GM23248 (cell line): ENCODE data around the gene PEAK1. TPM values are rescaled to one million over a fixed set of nuclear protein-coding genes. Genes with fewer than 3 reads are reported as not detected.

Source experiments
- DNase-seq: peaks from one replicate; pipeline ENCODE4 v3.0.0-alpha.2; 2015
- H2AFZ ChIP-seq: fragments of 200-600 bp; sonication (generic); 2 replicates; pipeline ENCODE4 v1.6.1; 2016; ENCODE audit warnings: antibody characterized with exemption
- H3F3A ChIP-seq: fragments of 200-600 bp; sonication (generic); 2 replicates; pipeline ENCODE4 v1.6.1; 2016; ENCODE audit warnings: mild to moderate bottlenecking, antibody characterized with exemption, mixed run types; ENCODE audit not compliant: insufficient read depth
- H3K27ac ChIP-seq: fragments of 200-600 bp; sonication (generic); 2 replicates; pipeline ENCODE4 v1.5.1; 2016; ENCODE audit warnings: mild to moderate bottlenecking
- H3K27me3 ChIP-seq: fragments of 200-600 bp; sonication (generic); replicated peaks from 2 replicates; pipeline ENCODE4 v1.6.1; 2016; ENCODE audit warnings: mild to moderate bottlenecking; ENCODE audit not compliant: insufficient read depth
- H3K36me3 ChIP-seq: fragments of 200-600 bp; sonication (generic); 2 replicates; pipeline ENCODE4 v1.6.1; 2016; ENCODE audit warnings: low read depth, mild to moderate bottlenecking
- H3K4me1 ChIP-seq: fragments of 200-600 bp; sonication (generic); 2 replicates; pipeline ENCODE4 v1.6.1; 2016; ENCODE audit warnings: mild to moderate bottlenecking; ENCODE audit not compliant: insufficient read depth
- H3K4me2 ChIP-seq: fragments of 200-600 bp; sonication (generic); one replicate; pipeline ENCODE4 v1.6.1; 2016; ENCODE audit warnings: mild to moderate bottlenecking; ENCODE audit not compliant: unreplicated experiment
- H3K4me3 ChIP-seq: fragments of 200-600 bp; sonication (generic); 2 replicates; pipeline ENCODE4 v1.5.1; 2016; ENCODE audit warnings: mild to moderate bottlenecking
- H3K79me2 ChIP-seq: fragments of 200-600 bp; sonication (generic); 2 replicates; pipeline ENCODE4 v1.6.1; 2016; ENCODE audit warnings: mild to moderate bottlenecking; ENCODE audit not compliant: insufficient read depth
- H3K9ac ChIP-seq: fragments of 200-600 bp; sonication (generic); 2 replicates; pipeline ENCODE4 v1.6.1; 2016; ENCODE audit warnings: mild to moderate bottlenecking
- H3K9me2 ChIP-seq: fragments of 200-600 bp; sonication (generic); 2 replicates; pipeline ENCODE4 v1.6.1; 2016; ENCODE audit warnings: mixed run types, mild to moderate bottlenecking, moderate library complexity; ENCODE audit not compliant: insufficient read depth
- H3K9me3 ChIP-seq: fragments of 200-600 bp; sonication (generic); one replicate; pipeline ENCODE4 v1.6.1; 2017; ENCODE audit warnings: low read depth
- H4K20me1 ChIP-seq: fragments of 200-600 bp; sonication (generic); 2 replicates; pipeline ENCODE4 v1.6.0; 2016; ENCODE audit not compliant: insufficient read depth
- EZH2 ChIP-seq: fragments of 200-600 bp; sonication (generic); IDR thresholded peaks from 2 replicates; pipeline ENCODE4 v1.6.1; 2018; ENCODE audit warnings: antibody characterized with exemption, mild to moderate bottlenecking; ENCODE audit not compliant: insufficient read depth, poor library complexity, severe bottlenecking
- EZH2phosphoT487 ChIP-seq: fragments of 200-600 bp; sonication (generic); IDR thresholded peaks from 2 replicates; pipeline ENCODE4 v1.6.1; 2018; ENCODE audit warnings: antibody characterized with exemption, moderate library complexity, mild to moderate bottlenecking, low read depth; ENCODE audit not compliant: insufficient read depth
- WGBS, 2 experiments: methylation state at CpG; one replicate each; pipeline ENCODE4 v1.1.6; 2015 to 2017; ENCODE audit warnings: low lambda C conversion rate in 2 of 2, low coverage in 1 of 2; ENCODE audit errors: missing lambda C conversion rate in 2 of 2; 5-methylcytosine and 5-hydroxymethylcytosine counted together
- in situ Hi-C: fragments of 300-500 bp; cut with MboI; formaldehyde crosslinking; loops from 2 replicates; pipeline ENCODE4 v1.15.0; 2020
- polyA plus RNA-seq: library from polyadenylated mRNA; unstranded; fragments of >200 nt; fragmentation: Nextera tagmentation; extraction: Ambion mirVana; gene quantifications from 2 replicates; pipeline ENCODE4 v1.2.1, GENCODE V29; 2016
- total RNA-seq: library from RNA; depleted of rRNA; stranded (reverse); fragments of >200 nt; shearing (Covaris generic); gene quantifications from 2 replicates; pipeline ENCODE4 v1.2.3, GENCODE V29; 2014

PEAK1 gene
- total and polyA plus RNA-seq, 2 experiments from 2014 or later = 22.4 to 74.5 TPM

DNA sequence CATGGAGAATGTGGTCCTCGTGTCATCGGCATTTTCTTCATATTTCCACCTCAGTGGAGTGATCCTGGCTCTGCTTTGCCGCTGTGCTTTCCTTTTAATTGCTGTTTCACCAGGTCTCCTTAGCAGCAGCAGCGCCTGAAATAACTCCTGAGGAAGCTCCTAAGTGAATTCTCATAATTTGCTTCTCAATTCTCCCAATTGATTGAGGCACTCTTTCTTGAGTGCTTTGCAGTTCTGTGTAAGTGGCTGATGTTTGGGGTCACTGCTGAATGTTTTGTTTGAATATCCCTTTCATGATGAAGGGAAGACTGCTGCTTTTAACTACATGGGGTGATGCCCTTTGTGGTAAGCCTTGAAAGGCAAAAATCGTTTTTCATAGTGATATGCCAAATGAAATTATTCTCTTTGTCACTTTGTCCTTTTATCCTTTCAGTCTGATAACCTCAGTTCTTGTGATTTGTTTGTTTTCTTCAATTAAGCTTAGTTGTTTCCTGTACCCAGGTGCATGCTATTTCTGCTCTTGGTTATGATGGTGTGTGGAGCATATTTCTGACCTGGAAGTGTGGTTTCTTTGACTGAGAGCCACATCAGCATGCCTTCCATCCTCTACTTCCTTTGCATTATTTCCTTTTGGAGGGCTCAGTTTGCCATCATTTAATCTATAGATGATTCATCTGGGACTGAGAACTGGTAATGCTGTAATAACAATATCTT is 37.4 kb upstream of the PEAK1 start:
- peak overlapping the region; percentile 48 for H3K4me3 ChIP-seq
- peaks cover 60% of the 10 kb centered on the region for H3F3A ChIP-seq
- no peak for DNase-seq
- no peaks in the 10 kb centered on the region for H3K9me2 ChIP-seq
- H3K4me1 ChIP-seq = peaks cover 60% of the 10 kb centered on the region
- 0 out of 2 replicates have a peak, but pooled peaks cover 3% of the 10 kb centered on the region for H4K20me1 ChIP-seq
- H3K36me3 ChIP-seq = peaks cover 6% of the 10 kb centered on the region; the same call in 1 of the 2 replicates
- in situ Hi-C loops = no loop called here
- TF ChIP-seq EZH2phosphoT487 = no peak
- no peak for TF ChIP-seq EZH2
- WGBS, 2 experiments = 79 to 83% methylated on average over 5 of the region's 5 CpGs
- no peak overlapping the region for H2AFZ ChIP-seq
- H3K9me3 ChIP-seq = no peaks in the 10 kb centered on the region
- H3K4me2 ChIP-seq = peak overlapping the region; percentile 60
- peak overlapping the region; percentile 12; the same call in 1 of the 2 replicates for H3K9ac ChIP-seq
- peak overlapping the region; percentile 92 for H3K27ac ChIP-seq
- no peaks in the 10 kb centered on the region for H3K27me3 ChIP-seq
- H3K79me2 ChIP-seq = peaks cover 19% of the 10 kb centered on the region

DNA sequence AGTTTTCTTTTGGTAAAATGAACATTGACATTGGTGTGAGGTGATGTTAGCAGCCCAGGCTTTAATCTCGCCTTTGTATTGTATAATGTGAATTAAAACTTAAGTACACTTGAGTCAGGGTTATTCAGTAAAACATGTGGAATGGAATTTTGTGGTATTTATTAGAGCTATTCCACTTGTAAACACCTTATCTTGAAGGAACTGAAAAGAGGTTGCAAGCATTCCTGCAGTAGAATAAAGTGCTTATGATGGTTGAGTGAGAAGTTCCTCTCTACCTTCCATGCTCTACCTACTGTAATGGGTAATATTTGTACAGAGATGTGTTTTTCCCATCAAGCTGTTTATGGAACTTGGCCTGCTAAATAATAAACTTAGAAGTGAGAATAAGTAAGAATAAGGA is 36.8 kb upstream of the PEAK1 start:
- H3K4me2 ChIP-seq = peak overlapping the region; percentile 60

GRCh38 chr15:77455696-77456321 is 35.9 kb upstream of the PEAK1 start:
- no peaks in the 10 kb centered on the region for H3K27me3 ChIP-seq
- H3K9me3 ChIP-seq = no peaks in the 10 kb centered on the region
- peaks cover 6% of the 10 kb centered on the region; the same call in 1 of the 2 replicates for H3K36me3 ChIP-seq
- H3K9ac ChIP-seq = peak overlapping the region; percentile 62
- H3K4me3 ChIP-seq = peak overlapping the region; percentile 2; the same call in 1 of the 2 replicates
- peaks cover 60% of the 10 kb centered on the region for H3F3A ChIP-seq
- peak; percentile 84 for DNase-seq
- 0 out of 2 replicates have a peak, but pooled peaks cover 3% of the 10 kb centered on the region for H4K20me1 ChIP-seq
- WGBS, 2 experiments = 0 to 2% methylated on average over 3 of the region's 3 CpGs
- H3K9me2 ChIP-seq = no peaks in the 10 kb centered on the region
- peak overlapping the region; percentile 92 for H3K27ac ChIP-seq
- TF ChIP-seq EZH2 (no peak), EZH2phosphoT487 (no peak)
- H2AFZ ChIP-seq = no peak overlapping the region
- in situ Hi-C loops = no loop called here
- H3K4me1 ChIP-seq = peaks cover 60% of the 10 kb centered on the region
- H3K79me2 ChIP-seq = peaks cover 33% of the 10 kb centered on the region
- H3K4me2 ChIP-seq = peak overlapping the region; percentile 60

More for the DNA sequence above, 36.8 kb upstream of the PEAK1 start:
- Histone ChIP-seq H4K20me1 (0 out of 2 replicates have a peak, but pooled peaks cover 3% of the 10 kb centered on the region), H3K27ac (peak overlapping the region; percentile 92), H3K9me2 (no peaks in the 10 kb centered on the region), H3K27me3 (no peaks in the 10 kb centered on the region), H3K9me3 (no peaks in the 10 kb centered on the region), H3K79me2 (peaks cover 25% of the 10 kb centered on the region), H3K36me3 (peaks cover 6% of the 10 kb centered on the region; the same call in 1 of the 2 replicates), H2AFZ (no peak overlapping the region), H3K4me1 (peaks cover 60% of the 10 kb centered on the region), H3K9ac (peak overlapping the region; percentile 62; the same call in 1 of the 2 replicates), H3K4me3 (no peak overlapping the region), H3F3A (peaks cover 60% of the 10 kb centered on the region)
- no peak for DNase-seq
- in situ Hi-C loops = no loop called here
- TF ChIP-seq EZH2phosphoT487 (no peak), EZH2 (no peak)
- WGBS, 2 experiments = 96 to 98% methylated on average over 1 of the region's 1 CpG

DNA sequence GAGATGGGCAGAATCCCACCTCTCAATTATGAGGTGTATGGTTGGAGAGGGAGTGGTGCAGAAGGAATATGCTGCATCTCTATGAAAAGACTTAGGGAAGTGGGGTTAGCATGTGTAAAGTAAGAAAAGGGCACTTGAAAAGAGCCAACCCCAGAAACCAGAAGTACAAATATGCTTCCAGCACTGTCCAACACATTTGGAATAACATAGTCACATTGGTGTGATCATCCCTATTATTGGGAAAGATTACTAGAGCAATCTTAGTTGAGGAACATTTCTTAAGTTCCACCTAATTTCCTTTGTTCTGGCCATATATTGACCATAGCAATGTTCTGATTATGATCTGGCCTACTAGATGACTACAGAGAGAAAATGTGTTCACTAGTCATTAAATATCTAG is 35.0 kb upstream of the PEAK1 start:
- no peak overlapping the region for H3K4me3 ChIP-seq
- H3K79me2 ChIP-seq = peaks cover 40% of the 10 kb centered on the region
- H3K9ac ChIP-seq = peak overlapping the region; percentile 62; the same call in 1 of the 2 replicates
- H3K9me2 ChIP-seq = no peaks in the 10 kb centered on the region
- in situ Hi-C loops = no loop called here
- H4K20me1 ChIP-seq = 0 out of 2 replicates have a peak, but pooled peaks cover 3% of the 10 kb centered on the region
- peak; percentile 52 for DNase-seq
- H3K27ac ChIP-seq = peak overlapping the region; percentile 92
- H2AFZ ChIP-seq = no peak overlapping the region
- H3K9me3 ChIP-seq = no peaks in the 10 kb centered on the region
- peaks cover 60% of the 10 kb centered on the region for H3F3A ChIP-seq
- peak overlapping the region; percentile 60 for H3K4me2 ChIP-seq
- TF ChIP-seq EZH2phosphoT487 (no peak), EZH2 (no peak)
- peaks cover 60% of the 10 kb centered on the region for H3K4me1 ChIP-seq
- H3K27me3 ChIP-seq = no peaks in the 10 kb centered on the region
- H3K36me3 ChIP-seq = peaks cover 6% of the 10 kb centered on the region; the same call in 1 of the 2 replicates
